Ectodermal cell (in vitro differentiated cells): ENCODE data around the gene POU3F1.

Source experiments
- H3K27ac ChIP-seq: 2 replicates; pipeline ENCODE4 v1.7.0; 2013; ENCODE audit warnings: mild to moderate bottlenecking, low read depth, low read length; ENCODE audit not compliant: insufficient read depth, poor library complexity, severe bottlenecking
- H3K27me3 ChIP-seq: 2 replicates; pipeline ENCODE4 v1.7.0; 2013; ENCODE audit warnings: mild to moderate bottlenecking, low read length; ENCODE audit not compliant: insufficient read depth, control insufficient read depth, poor library complexity, severe bottlenecking
- H3K36me3 ChIP-seq: one replicate; pipeline ENCODE4 v1.7.0; 2013; ENCODE audit warnings: low read length; ENCODE audit not compliant: control insufficient read depth, insufficient read depth
- H3K4me1 ChIP-seq: one replicate; pipeline ENCODE4 v1.7.0; 2013; ENCODE audit warnings: low read length; ENCODE audit not compliant: control insufficient read depth, insufficient read depth
- H3K4me3 ChIP-seq: 2 replicates; pipeline ENCODE4 v1.7.0; 2013; ENCODE audit warnings: low read depth, low read length, control low read depth; ENCODE audit not compliant: insufficient read depth
- H3K9me3 ChIP-seq: 2 replicates; pipeline ENCODE4 v1.7.0; 2013; ENCODE audit warnings: mild to moderate bottlenecking, low read length, moderate library complexity; ENCODE audit not compliant: control insufficient read depth
- WGBS, 2 experiments: methylation state at CpG; one replicate each; pipeline ENCODE4 v1.1.7; 2013; ENCODE audit warnings: missing lambda C conversion rate in 2 of 2; 5-methylcytosine and 5-hydroxymethylcytosine counted together

POU3F1 gene

DNA sequence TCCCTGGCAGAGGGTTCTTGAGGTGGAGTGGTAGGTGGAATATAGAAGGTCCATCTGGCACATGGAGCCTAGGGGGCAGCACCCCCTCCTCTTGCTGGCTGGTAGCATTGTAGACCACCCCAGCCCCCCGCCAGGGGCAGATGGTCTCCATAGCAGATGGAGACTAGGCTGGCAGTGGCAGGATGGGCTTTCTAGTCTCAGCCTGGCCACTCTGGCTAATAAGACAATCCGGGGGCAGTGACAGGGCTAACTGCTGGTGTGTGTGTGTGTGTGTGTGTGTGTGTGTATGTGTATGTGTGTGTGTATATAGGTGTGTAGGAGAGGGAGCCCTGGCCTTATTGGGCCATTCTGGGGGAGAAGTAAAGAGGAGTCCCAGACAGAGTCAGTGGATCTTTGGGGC is 17.9 kb downstream of the POU3F1 start:
- peaks cover 48% of the 10 kb centered on the region for H3K4me1 ChIP-seq
- H3K27ac ChIP-seq: no peak overlapping the region
- no peak overlapping the region for H3K4me3 ChIP-seq
- H3K9me3 ChIP-seq: no peaks in the 10 kb centered on the region
- WGBS, 2 experiments: 76% methylated on average over 2 of the region's 2 CpGs
- peaks cover 11% of the 10 kb centered on the region for H3K36me3 ChIP-seq
- H3K27me3 ChIP-seq: no peaks in the 10 kb centered on the region

GRCh38 chr1:38028105-38028591 is 18.4 kb downstream of the POU3F1 start:
- Histone ChIP-seq H3K36me3 (peaks cover 15% of the 10 kb centered on the region), H3K27ac (no peak overlapping the region), H3K4me1 (peaks cover 48% of the 10 kb centered on the region), H3K9me3 (no peaks in the 10 kb centered on the region), H3K27me3 (no peaks in the 10 kb centered on the region), H3K4me3 (no peak overlapping the region)
- WGBS, 2 experiments: 60 to 85% methylated on average over 1 to 3 of the region's 3 CpGs

GRCh38 chr1:38027201-38028104 is 19.1 kb downstream of the POU3F1 start:
- Histone ChIP-seq H3K36me3 (peaks cover 18% of the 10 kb centered on the region), H3K9me3 (no peaks in the 10 kb centered on the region), H3K4me3 (no peak overlapping the region), H3K27me3 (no peaks in the 10 kb centered on the region), H3K4me1 (peaks cover 48% of the 10 kb centered on the region), H3K27ac (no peak overlapping the region)
- WGBS, 2 experiments: 89 to 90% methylated on average over 19 of the region's 19 CpGs

DNA sequence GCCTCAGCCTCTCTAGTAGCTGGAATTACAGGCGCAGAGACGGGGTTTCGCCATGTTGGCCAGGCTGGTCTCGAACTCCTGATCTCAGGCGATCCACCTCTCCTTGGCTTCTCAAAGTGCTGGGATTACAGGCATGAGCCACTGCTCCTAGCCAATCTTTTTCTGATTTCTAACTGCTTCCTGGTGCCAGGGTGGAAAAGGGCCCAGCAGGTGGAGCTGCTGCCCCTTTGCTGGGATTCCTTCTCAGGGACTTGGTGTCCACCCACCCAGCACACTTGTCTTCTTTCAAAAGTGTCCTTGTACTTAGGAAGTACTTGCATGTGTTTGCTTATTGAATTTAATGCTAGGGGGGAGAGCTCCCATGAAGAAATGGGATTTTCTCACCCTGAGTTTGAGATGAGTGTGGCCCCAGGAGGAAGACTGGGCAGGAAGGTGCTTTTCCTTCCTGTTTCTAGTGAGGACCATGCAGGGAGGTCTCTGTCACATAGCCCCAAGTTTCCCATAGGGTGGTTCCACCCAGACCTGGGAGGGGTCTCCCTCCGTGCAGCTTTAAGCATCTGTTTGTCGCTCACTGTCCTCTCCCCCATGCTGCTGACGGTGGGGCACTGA is 19.9 kb downstream of the POU3F1 start:
- H3K27me3 ChIP-seq: no peaks in the 10 kb centered on the region
- peaks cover 23% of the 10 kb centered on the region for H3K36me3 ChIP-seq
- 80% methylated on average over 8 of the region's 8 CpGs for WGBS, 2 experiments
- peaks cover 48% of the 10 kb centered on the region for H3K4me1 ChIP-seq
- no peak overlapping the region for H3K4me3 ChIP-seq
- no peak overlapping the region for H3K27ac ChIP-seq
- no peaks in the 10 kb centered on the region for H3K9me3 ChIP-seq

DNA sequence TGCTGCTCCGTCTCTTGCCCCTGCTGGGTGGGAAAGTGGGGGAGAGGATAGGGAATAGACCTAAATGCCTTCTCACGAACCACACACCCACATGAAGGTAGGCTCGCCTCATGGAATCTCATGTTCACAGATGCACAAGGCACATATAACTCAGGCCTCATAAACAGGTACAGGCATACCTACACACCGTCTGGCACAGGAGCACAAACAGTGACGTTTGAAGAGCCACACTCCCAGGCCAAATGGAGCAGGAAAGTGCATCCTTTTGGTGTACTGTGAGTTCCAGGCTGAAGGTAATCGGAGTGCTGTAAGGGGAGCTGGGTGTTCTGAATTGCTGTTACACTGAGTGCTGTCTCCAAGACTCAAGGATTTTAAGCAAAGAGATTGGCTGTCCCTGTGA is 20.9 kb downstream of the POU3F1 start:
- Histone ChIP-seq H3K27me3 (no peaks in the 10 kb centered on the region), H3K9me3 (no peaks in the 10 kb centered on the region), H3K36me3 (peaks cover 30% of the 10 kb centered on the region), H3K4me1 (peaks cover 39% of the 10 kb centered on the region), H3K4me3 (no peak overlapping the region), H3K27ac (no peak overlapping the region)
- WGBS, 2 experiments: 91 to 93% methylated on average over 6 of the region's 6 CpGs

DNA sequence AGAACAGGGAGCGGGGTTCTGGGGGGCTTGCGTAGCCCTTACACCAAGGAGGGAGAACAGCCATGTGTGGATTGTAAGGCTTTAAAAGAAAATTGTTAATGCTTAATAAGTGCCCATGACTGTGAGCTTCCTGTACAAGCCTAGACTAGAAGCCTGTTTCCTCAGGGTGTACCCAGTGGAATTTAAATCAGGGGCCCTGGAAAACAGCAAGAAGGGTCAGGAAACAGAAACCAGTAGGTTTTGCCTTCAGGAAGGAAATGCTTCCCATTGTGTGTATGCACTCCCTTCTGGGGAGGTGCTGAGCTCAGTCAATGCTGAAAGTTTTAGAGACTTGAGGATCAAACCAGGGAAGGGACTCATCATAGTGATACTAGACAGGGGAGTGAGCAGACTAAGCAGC is 21.4 kb downstream of the POU3F1 start:
- Histone ChIP-seq H3K4me3 (no peak overlapping the region), H3K4me1 (peaks cover 34% of the 10 kb centered on the region), H3K36me3 (peaks cover 35% of the 10 kb centered on the region), H3K9me3 (no peaks in the 10 kb centered on the region), H3K27ac (no peak overlapping the region), H3K27me3 (no peaks in the 10 kb centered on the region)
- 93 to 98% methylated on average over 2 of the region's 2 CpGs for WGBS, 2 experiments

GRCh38 chr1:38022810-38023209 is 23.8 kb downstream of the POU3F1 start:
- Histone ChIP-seq H3K27me3 (no peaks in the 10 kb centered on the region), H3K4me3 (no peak overlapping the region), H3K4me1 (peaks cover 10% of the 10 kb centered on the region), H3K36me3 (peaks cover 46% of the 10 kb centered on the region), H3K9me3 (no peaks in the 10 kb centered on the region), H3K27ac (no peak overlapping the region)
- WGBS, 2 experiments: 91 to 99% methylated on average over 3 of the region's 3 CpGs

DNA sequence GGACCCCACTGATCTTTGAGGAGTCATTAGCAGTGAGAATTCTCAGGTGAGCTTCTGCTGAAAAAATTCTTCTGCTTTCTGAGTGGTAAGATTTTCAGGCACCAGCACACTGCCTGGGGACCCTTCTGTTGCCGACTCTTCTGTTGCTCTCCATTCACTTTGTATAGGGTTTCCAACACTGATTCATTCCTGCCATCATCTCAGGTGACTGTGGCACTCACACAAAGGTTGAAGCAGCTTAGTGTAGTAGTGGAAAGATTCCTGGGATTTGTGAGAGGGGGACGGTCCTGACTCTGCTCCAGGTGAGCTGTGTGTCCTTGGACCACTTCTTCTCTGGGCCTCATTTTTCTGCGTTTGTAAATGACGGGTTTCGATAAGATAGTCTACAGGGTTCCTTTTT is 24.6 kb downstream of the POU3F1 start:
- Histone ChIP-seq H3K9me3 (no peaks in the 10 kb centered on the region), H3K27ac (no peak overlapping the region), H3K4me1 (peaks cover 2% of the 10 kb centered on the region), H3K36me3 (peaks cover 46% of the 10 kb centered on the region), H3K4me3 (no peak overlapping the region), H3K27me3 (no peaks in the 10 kb centered on the region)
- WGBS, 2 experiments: 96 to 99% methylated on average over 5 of the region's 5 CpGs

DNA sequence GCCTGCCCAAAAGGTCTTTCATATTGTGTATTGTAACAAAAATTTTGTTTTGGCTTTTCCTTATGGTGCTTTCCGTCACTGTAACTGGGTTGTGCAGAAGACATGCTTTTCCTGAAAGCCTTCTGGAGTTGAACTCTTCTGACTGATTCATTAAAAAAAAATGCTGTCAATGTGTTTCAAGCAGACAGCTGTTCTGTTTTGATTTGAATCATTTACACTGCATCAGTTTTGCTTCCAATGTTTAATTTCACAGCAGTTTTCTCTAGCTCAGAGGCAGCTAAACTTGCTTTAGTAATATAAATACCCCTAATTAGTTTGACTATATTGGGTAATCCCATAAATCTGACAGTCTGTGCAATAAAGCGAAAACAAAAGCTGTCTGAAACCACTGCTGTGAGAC is 26.2 kb downstream of the POU3F1 start:
- Histone ChIP-seq H3K4me1 (no peaks in the 10 kb centered on the region), H3K27ac (no peak overlapping the region), H3K36me3 (peaks cover 54% of the 10 kb centered on the region), H3K27me3 (no peaks in the 10 kb centered on the region), H3K4me3 (no peak overlapping the region), H3K9me3 (no peaks in the 10 kb centered on the region)
- 91 to 92% methylated on average over 2 of the region's 2 CpGs for whole genome bisulfite sequencing, 2 experiments

DNA sequence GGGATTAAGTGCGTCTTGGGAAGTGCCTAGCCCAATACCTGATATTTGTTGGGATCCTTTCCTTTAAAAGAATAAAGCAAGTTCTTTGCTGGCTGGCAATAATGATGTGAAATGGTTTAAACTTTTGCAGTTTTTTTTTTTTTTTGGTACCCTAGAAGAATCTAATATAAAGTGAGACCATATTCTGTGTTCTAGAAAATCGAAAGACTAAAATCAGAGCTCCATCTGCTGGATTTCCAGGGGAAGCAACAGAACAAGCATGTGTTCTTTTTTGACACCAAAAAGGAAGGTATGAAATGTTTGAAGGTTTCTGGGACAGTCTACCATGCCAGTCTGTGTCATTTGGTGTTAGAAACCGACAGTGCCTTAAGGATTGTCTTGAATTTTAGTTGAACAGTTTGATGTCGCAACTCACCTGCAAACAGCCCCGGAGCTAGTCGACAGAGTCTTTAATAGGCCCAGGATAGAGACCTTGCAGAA is 27.7 kb downstream of the POU3F1 start:
- Histone ChIP-seq H3K36me3 (peaks cover 46% of the 10 kb centered on the region), H3K4me3 (no peak overlapping the region), H3K27ac (no peak overlapping the region), H3K9me3 (no peaks in the 10 kb centered on the region), H3K27me3 (no peaks in the 10 kb centered on the region), H3K4me1 (no peaks in the 10 kb centered on the region)
- WGBS, 2 experiments: 93 to 94% methylated on average over 6 of the region's 6 CpGs
